HFFc6 (cell line): ENCODE measurements around the gene ALCAM. TPM values are rescaled to one million over a fixed set of nuclear protein-coding genes. Genes with fewer than 3 reads are reported as not detected.
A peak's percentile ranks its signal among the peaks of the same experiment; 100 is the strongest.

Source experiments
- DNase-seq: peaks from one replicate; pipeline ENCODE4 v3.0.0-alpha.2; 2018
- H3K27ac Mint-ChIP-seq: 2 replicates; pipeline ENCODE4 v1.8.0; 2020; ENCODE audit warnings: mild to moderate bottlenecking, mixed read lengths
- H3K27me3 Mint-ChIP-seq: 2 replicates; pipeline ENCODE4 v1.8.0; 2021; ENCODE audit warnings: mild to moderate bottlenecking, moderate library complexity, mixed read lengths; ENCODE audit not compliant: insufficient read depth
- H3K36me3 Mint-ChIP-seq: 2 replicates; pipeline ENCODE4 v1.8.0; 2021; ENCODE audit warnings: low read depth, mixed read lengths
- H3K4me1 Mint-ChIP-seq: 2 replicates; pipeline ENCODE4 v1.8.0; 2020; ENCODE audit warnings: low read depth, mixed read lengths
- H3K4me3 Mint-ChIP-seq: 2 replicates; pipeline ENCODE4 v1.8.0; 2020; ENCODE audit warnings: mild to moderate bottlenecking, moderate library complexity, mixed read lengths
- H3K9me3 Mint-ChIP-seq: 2 replicates; pipeline ENCODE4 v1.8.0; 2020; ENCODE audit warnings: mild to moderate bottlenecking, mixed read lengths
- total RNA-seq, 6 experiments: library from RNA; stranded (reverse); fragmentation: NEBNext Ultra II Directional; extraction: Animal tissue kit (Norgen Biotek cat#: 25700); gene quantifications; 2 replicates in 1 of 6; 3 replicates in 5 of 6; pipeline ENCODE4 v1.2.3, GENCODE V29; 2021
- TF ChIP-seq, protein P1 (sequence below): fragments of 200-600 bp; sonication (generic); IDR thresholded peaks from 2 replicates; pipeline ENCODE4 v1.5.0; 2021; ENCODE audit warnings: antibody characterized with exemption, mild to moderate bottlenecking

The ALCAM gene
- total RNA-seq, 6 experiments from 2014 or later = 307 to 420 (median 361) TPM

GRCh38 chr3:105364128-105364527, 2.6 kb upstream of the ALCAM start:
- no peaks in the 10 kb centered on the region for H3K9me3 Mint-ChIP-seq
- H3K27ac Mint-ChIP-seq = peak overlapping the region; percentile 98
- peak; percentile 73 for DNase-seq
- TF ChIP-seq, protein P1, sequence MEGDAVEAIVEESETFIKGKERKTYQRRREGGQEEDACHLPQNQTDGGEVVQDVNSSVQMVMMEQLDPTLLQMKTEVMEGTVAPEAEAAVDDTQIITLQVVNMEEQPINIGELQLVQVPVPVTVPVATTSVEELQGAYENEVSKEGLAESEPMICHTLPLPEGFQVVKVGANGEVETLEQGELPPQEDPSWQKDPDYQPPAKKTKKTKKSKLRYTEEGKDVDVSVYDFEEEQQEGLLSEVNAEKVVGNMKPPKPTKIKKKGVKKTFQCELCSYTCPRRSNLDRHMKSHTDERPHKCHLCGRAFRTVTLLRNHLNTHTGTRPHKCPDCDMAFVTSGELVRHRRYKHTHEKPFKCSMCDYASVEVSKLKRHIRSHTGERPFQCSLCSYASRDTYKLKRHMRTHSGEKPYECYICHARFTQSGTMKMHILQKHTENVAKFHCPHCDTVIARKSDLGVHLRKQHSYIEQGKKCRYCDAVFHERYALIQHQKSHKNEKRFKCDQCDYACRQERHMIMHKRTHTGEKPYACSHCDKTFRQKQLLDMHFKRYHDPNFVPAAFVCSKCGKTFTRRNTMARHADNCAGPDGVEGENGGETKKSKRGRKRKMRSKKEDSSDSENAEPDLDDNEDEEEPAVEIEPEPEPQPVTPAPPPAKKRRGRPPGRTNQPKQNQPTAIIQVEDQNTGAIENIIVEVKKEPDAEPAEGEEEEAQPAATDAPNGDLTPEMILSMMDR = peak; percentile 8; the same call in 1 of the 2 replicates
- peaks cover 63% of the 10 kb centered on the region for H3K4me1 Mint-ChIP-seq
- peak overlapping the region; percentile 98 for H3K4me3 Mint-ChIP-seq
- peaks cover 22% of the 10 kb centered on the region for H3K36me3 Mint-ChIP-seq
- H3K27me3 Mint-ChIP-seq = peaks cover 12% of the 10 kb centered on the region

DNA sequence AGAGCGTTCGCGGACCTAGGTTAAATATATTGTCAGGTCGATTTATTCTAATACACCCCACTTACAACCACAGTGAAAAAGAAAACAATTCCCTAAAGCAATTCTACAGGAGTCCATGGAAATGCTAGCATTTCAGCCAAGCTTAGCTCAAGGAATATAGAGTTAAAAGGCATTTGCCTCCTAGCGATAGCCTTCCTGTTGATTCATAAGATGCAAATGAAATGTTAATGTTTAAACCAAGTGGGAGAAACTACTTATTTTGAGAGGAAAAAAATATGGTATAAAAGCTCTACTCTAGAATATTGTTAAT, 1.7 kb upstream of the ALCAM start:
- H3K27me3 Mint-ChIP-seq = peaks cover 12% of the 10 kb centered on the region
- peak overlapping the region; percentile 98 for H3K27ac Mint-ChIP-seq
- peak overlapping the region; percentile 98 for H3K4me3 Mint-ChIP-seq
- TF ChIP-seq, protein P1 = no peak
- DNase-seq = no peak
- peaks cover 55% of the 10 kb centered on the region for H3K4me1 Mint-ChIP-seq
- H3K9me3 Mint-ChIP-seq = no peaks in the 10 kb centered on the region
- peaks cover 30% of the 10 kb centered on the region for H3K36me3 Mint-ChIP-seq

GRCh38 chr3:105365391-105366325, 1.1 kb upstream of the ALCAM start:
- Mint-ChIP-seq H3K36me3 (peaks cover 30% of the 10 kb centered on the region), H3K27ac (peak overlapping the region; percentile 98), H3K27me3 (peaks cover 12% of the 10 kb centered on the region), H3K9me3 (no peaks in the 10 kb centered on the region), H3K4me3 (peak overlapping the region; percentile 98), H3K4me1 (peaks cover 55% of the 10 kb centered on the region)
- TF ChIP-seq, protein P1 = no peak
- peak; percentile 64 for DNase-seq

DNA sequence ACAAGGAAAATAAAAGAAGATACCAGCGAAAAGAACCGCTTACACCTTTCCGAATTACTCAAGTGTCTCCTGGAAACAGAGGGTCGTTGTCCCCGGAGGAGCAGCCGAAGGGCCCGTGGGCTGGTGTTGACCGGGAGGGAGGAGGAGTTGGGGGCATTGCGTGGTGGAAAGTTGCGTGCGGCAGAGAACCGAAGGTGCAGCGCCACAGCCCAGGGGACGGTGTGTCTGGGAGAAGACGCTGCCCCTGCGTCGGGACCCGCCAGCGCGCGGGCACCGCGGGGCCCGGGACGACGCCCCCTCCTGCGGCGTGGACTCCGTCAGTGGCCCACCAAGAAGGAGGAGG, 325 bp downstream of the ALCAM start:
- Mint-ChIP-seq H3K27me3 (peaks cover 12% of the 10 kb centered on the region), H3K9me3 (no peaks in the 10 kb centered on the region), H3K4me1 (peaks cover 56% of the 10 kb centered on the region), H3K36me3 (peaks cover 35% of the 10 kb centered on the region), H3K27ac (peak overlapping the region; percentile 98), H3K4me3 (peak overlapping the region; percentile 98)
- no peak for DNase-seq
- TF ChIP-seq, protein P1 = no peak; the same call in 1 of the 2 replicates

DNA sequence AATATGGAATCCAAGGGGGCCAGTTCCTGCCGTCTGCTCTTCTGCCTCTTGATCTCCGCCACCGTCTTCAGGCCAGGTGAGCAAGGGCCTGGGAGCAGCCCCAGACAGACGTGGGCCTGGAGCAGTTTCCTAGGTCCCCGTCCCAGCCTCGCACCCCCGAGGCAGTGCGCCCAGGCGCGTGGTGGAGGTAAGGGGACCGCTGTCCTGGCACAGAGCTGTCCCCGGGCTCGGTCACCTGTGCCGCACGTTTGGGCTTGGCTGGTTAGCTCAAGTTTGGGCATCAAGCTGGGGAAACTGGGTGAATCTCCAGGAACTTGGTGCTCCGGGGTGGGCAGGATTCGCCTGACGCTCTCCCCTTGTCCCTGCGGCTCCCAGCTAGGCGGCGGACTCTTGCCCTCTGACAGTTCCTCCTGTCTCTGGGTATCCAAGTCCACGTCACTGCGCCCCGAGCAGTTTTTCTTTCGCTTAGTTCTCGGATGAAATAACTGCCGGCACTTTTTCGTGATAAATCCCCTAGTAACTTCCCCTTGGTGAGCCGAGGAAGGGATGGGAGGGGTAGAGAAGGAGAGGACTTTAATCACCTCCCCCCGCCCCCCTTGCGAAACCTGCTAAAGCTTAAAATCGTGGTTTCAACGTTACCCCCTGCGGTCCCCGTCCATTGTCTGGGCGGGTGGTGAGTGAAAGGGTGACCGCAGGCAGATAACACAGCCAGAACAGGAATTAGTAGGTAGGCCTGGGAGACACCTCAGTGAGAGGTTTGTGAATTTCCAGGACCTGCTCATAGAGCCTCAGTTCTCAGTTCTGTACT, 901 bp downstream of the ALCAM start:
- H3K4me3 Mint-ChIP-seq = peak overlapping the region; percentile 98
- peak overlapping the region; percentile 95 for H3K27ac Mint-ChIP-seq
- no peaks in the 10 kb centered on the region for H3K9me3 Mint-ChIP-seq
- H3K4me1 Mint-ChIP-seq = peaks cover 57% of the 10 kb centered on the region
- peaks cover 12% of the 10 kb centered on the region for H3K27me3 Mint-ChIP-seq
- TF ChIP-seq, protein P1 = no peak; the same call in 1 of the 2 replicates
- peaks cover 41% of the 10 kb centered on the region for H3K36me3 Mint-ChIP-seq
- peak; percentile 65 for DNase-seq
